Measurements from ENCODE around the gene CYTIP.
A peak's percentile ranks its signal among the peaks of the same experiment; 100 is the strongest.

Gene CYTIP

GRCh38 chr2:157443795-157444640 lies at the start of gene CYTIP:
Gene CYTIP (minus strand): TSS chr2:157444089. CDS start chr2:157444020, 69 bp downstream.
- DNase-seq (ENCODE audit: low read depth in 1 of 2, low spot score in 1 of 2): no peak

- peak; percentile 31 to 55 for DNase-seq (ENCODE audit: low read depth in 1 of 2, low spot score in 1 of 2)
Measured at GRCh38 chr2:157492189-157492773, 48.4 kb upstream of the CYTIP start.

- no peak for DNase-seq (ENCODE audit: low read depth in 1 of 2, low spot score in 1 of 2)
Measured at GRCh38 chr2:157489983-157490382, 46.1 kb upstream of the CYTIP start.

GRCh38 chr2:157488877-157489276 lies 45.0 kb upstream of the CYTIP start:
- DNase-seq (ENCODE audit: low read depth in 1 of 2, low spot score in 1 of 2): no peak

GRCh38 chr2:157487747-157488146 lies 43.9 kb upstream of the CYTIP start:
- DNase-seq (ENCODE audit: low read depth in 1 of 2, low spot score in 1 of 2): no peak

- DNase-seq (ENCODE audit: low read depth in 1 of 2, low spot score in 1 of 2): no peak
Measured at GRCh38 chr2:157487271-157487610, 43.4 kb upstream of the CYTIP start.

GRCh38 chr2:157486596-157487270 lies 42.8 kb upstream of the CYTIP start:
- DNase-seq (ENCODE audit: low read depth in 1 of 2, low spot score in 1 of 2): no peak

- DNase-seq (ENCODE audit: low read depth in 1 of 2, low spot score in 1 of 2): no peak
Measured at GRCh38 chr2:157480182-157480961, 36.5 kb upstream of the CYTIP start.

GRCh38 chr2:157479081-157480027 lies 35.5 kb upstream of the CYTIP start:
- DNase-seq (ENCODE audit: low read depth in 1 of 2, low spot score in 1 of 2): no peak

GRCh38 chr2:157477919-157478318 lies 34.0 kb upstream of the CYTIP start:
- no peak for DNase-seq (ENCODE audit: low read depth in 1 of 2, low spot score in 1 of 2)

GRCh38 chr2:157476953-157477709 lies 33.2 kb upstream of the CYTIP start:
- no peak for DNase-seq (ENCODE audit: low read depth in 1 of 2, low spot score in 1 of 2)

- no peak for DNase-seq (ENCODE audit: low read depth in 1 of 2, low spot score in 1 of 2)
Measured at GRCh38 chr2:157475722-157476390, 32.0 kb upstream of the CYTIP start.

GRCh38 chr2:157473581-157473980 lies 29.7 kb upstream of the CYTIP start:
- no peak for DNase-seq (ENCODE audit: low read depth in 1 of 2, low spot score in 1 of 2)

- DNase-seq (ENCODE audit: low read depth in 1 of 2, low spot score in 1 of 2): no peak
Measured at GRCh38 chr2:157471078-157471477, 27.2 kb upstream of the CYTIP start.

- no peak for DNase-seq (ENCODE audit: low read depth in 1 of 2, low spot score in 1 of 2)
Measured at GRCh38 chr2:157470321-157470720, 26.4 kb upstream of the CYTIP start.

GRCh38 chr2:157469726-157470125 lies 25.8 kb upstream of the CYTIP start:
- DNase-seq (ENCODE audit: low read depth in 1 of 2, low spot score in 1 of 2): no peak

- no peak for DNase-seq (ENCODE audit: low read depth in 1 of 2, low spot score in 1 of 2)
Measured at GRCh38 chr2:157468931-157469708, 25.2 kb upstream of the CYTIP start.

- no peak for DNase-seq (ENCODE audit: low read depth in 1 of 2, low spot score in 1 of 2)
Measured at GRCh38 chr2:157466764-157467163, 22.9 kb upstream of the CYTIP start.

Measured in activated T-helper 1 cell treated with anti-CD3 and anti-CD28 coated beads, Interleukin-2, amount 50 U/mL, for 16 hours (primary cell).